Stomach (tissue), 9 donors: ENCODE results near the gene DPP10. TPM values are rescaled to one million over a fixed set of nuclear protein-coding genes. Genes with fewer than 3 reads are reported as not detected.

Experiments used
- DNase-seq, 2 donors: peaks; one replicate each; pipeline versions ENCODE4 v3.0.0 to v3.0.0-alpha.2; 2013 to 2019
- H3K27ac ChIP-seq, 5 donors: fragments of 200-600 bp in 4 of 5; sonication (generic) in 4 of 5; one replicate each; pipeline ENCODE4 v1.5.1; 2013 to 2019; ENCODE audit warnings: mild to moderate bottlenecking in 1 of 5, moderate library complexity in 1 of 5
- H3K27me3 ChIP-seq, 3 donors: fragments of 200-600 bp; sonication (generic); one replicate each; pipeline ENCODE4 v1.5.1; 2017 to 2019; ENCODE audit warnings: mixed run types in 1 of 3
- H3K36me3 ChIP-seq, 4 donors: fragments of 200-600 bp; sonication (generic); 1 replicate in 3 of 4; 2 replicates in 1 of 4; pipeline ENCODE4 v1.5.1; 2016 to 2019
- H3K4me1 ChIP-seq, 4 donors: fragments of 200-600 bp; sonication (generic); one replicate each; pipeline ENCODE4 v1.5.1; 2016 to 2019
- H3K4me3 ChIP-seq, 4 donors: fragments of 200-600 bp; sonication (generic) in 3 of 4; one replicate each; pipeline ENCODE4 v1.5.1; 2016 to 2019; ENCODE audit warnings: mild to moderate bottlenecking in 1 of 4
- H3K9me3 ChIP-seq, 4 donors: fragments of 200-600 bp; sonication (generic); one replicate each; pipeline ENCODE4 v1.5.1; 2016 to 2019
- CTCF ChIP-seq, 7 experiments: fragments of 450-650 bp in 4 of 7; fragments of 200-600 bp in 3 of 7; sonication (generic) in 3 of 7; IDR thresholded peaks; one replicate each; pipeline ENCODE4 v1.5.1; 2016 to 2019; ENCODE audit warnings: antibody characterized with exemption in 7 of 7, control low read depth in 2 of 7, mild to moderate bottlenecking in 1 of 7
- EP300 ChIP-seq: sonication (generic); formaldehyde crosslinking; IDR thresholded peaks from one replicate; pipeline ENCODE4 v1.6.1; 2017; ENCODE audit warnings: antibody characterized with exemption
- POLR2A ChIP-seq, 4 donors: fragments of 450-650 bp; IDR thresholded peaks; one replicate each; pipeline ENCODE4 v1.6.1; 2016; ENCODE audit warnings: antibody characterized with exemption in 4 of 4, control low read depth in 2 of 4, mild to moderate bottlenecking in 1 of 4, moderate library complexity in 1 of 4
- POLR2AphosphoS5 ChIP-seq, 3 donors: sonication (generic); formaldehyde crosslinking; IDR thresholded peaks; one replicate each; pipeline ENCODE4 v1.6.1; 2016; ENCODE audit warnings: antibody characterized with exemption in 3 of 3
- WGBS, 5 donors: extraction: QIAGEN DNeasy Blood & Tissue Kit in 3 of 5; methylation state at CpG; one replicate each; pipeline versions ENCODE4 v1.1.5 to v1.1.7; 2013 to 2018; 5-methylcytosine and 5-hydroxymethylcytosine counted together
- intact Hi-C: fragments of 100-400 bp; cut with DNase I; formaldehyde crosslinking; loops from one replicate; pipeline ENCODE4 v1.15.1; 2023; ENCODE audit warnings: low total_unique reads
- polyA plus RNA-seq, 3 donors: library from polyadenylated mRNA; stranded (reverse); fragments of 200-250 nt; gene quantifications; one replicate each; pipeline ENCODE4 v1.2.3, GENCODE V29; 2013
- total RNA-seq, 5 donors: library from RNA; depleted of rRNA; stranded (reverse); fragments of >200 nt; gene quantifications; one replicate each; pipeline versions ENCODE4 v1.1.0 to v1.2.3, GENCODE V29; 2014 to 2016
- donor health status: healthy with polysubstance abuse.
- donor health status: Bipolar disorder and iron deficiency.
- donor health status: healthy.

DPP10 gene
- total and polyA plus RNA-seq, 8 donors: 0.18 to 15.6 (median 2.0) TPM; not detected in 1

- Histone ChIP-seq H3K9me3 (peaks cover 0 to 4% (median 0%) of the 10 kb centered on the region in 4 donors), H3K27me3 (no peaks in the 10 kb centered on the region), H3K4me1 (no peaks in the 10 kb centered on the region), H3K4me3 (no peak overlapping the region), H3K27ac (no peak overlapping the region), H3K36me3 (no peaks in the 10 kb centered on the region)
- WGBS, 5 donors: 51 to 61% (median 55%) methylated on average over 3 of the region's 3 CpGs
- TF ChIP-seq POLR2AphosphoS5 (IDR thresholded peaks at IDR 0.05): no peak
- TF ChIP-seq CTCF (IDR thresholded peaks at IDR 0.05): no peak
- no peak for TF ChIP-seq POLR2A (IDR thresholded peaks at IDR 0.05)
- TF ChIP-seq EP300: no peak
- no peak for DNase-seq
- intact Hi-C loops: no loop called here
Measured at GRCh38 chr2:114421781-114422180, 20.7 kb upstream of the DPP10 start.

GRCh38 chr2:114424699-114425098 lies 17.7 kb upstream of the DPP10 start:
- H3K4me1 ChIP-seq: no peaks in the 10 kb centered on the region
- WGBS, 5 donors: 75 to 90% (median 86%) methylated on average over 2 of the region's 2 CpGs
- H3K27ac ChIP-seq: no peak overlapping the region
- no peaks in the 10 kb centered on the region for H3K36me3 ChIP-seq
- no peak overlapping the region for H3K4me3 ChIP-seq
- no peaks in the 10 kb centered on the region for H3K27me3 ChIP-seq
- no peak for DNase-seq
- intact Hi-C loops: no loop called here
- TF ChIP-seq CTCF (IDR thresholded peaks at IDR 0.05): no peak
- no peak for TF ChIP-seq POLR2A (IDR thresholded peaks at IDR 0.05)
- no peak for TF ChIP-seq EP300
- TF ChIP-seq POLR2AphosphoS5 (IDR thresholded peaks at IDR 0.05): no peak
- no peaks in the 10 kb centered on the region for H3K9me3 ChIP-seq

GRCh38 chr2:114426756-114427155 lies 15.7 kb upstream of the DPP10 start:
- Histone ChIP-seq H3K9me3 (no peaks in the 10 kb centered on the region), H3K4me3 (no peak overlapping the region), H3K27ac (no peak overlapping the region), H3K27me3 (no peaks in the 10 kb centered on the region), H3K36me3 (no peaks in the 10 kb centered on the region), H3K4me1 (no peaks in the 10 kb centered on the region)
- intact Hi-C loops: no loop called here
- DNase-seq: no peak
- 80 to 90% (median 86%) methylated on average over 3 of the region's 3 CpGs for WGBS, 5 donors
- TF ChIP-seq POLR2A (IDR thresholded peaks at IDR 0.05) (no peak), POLR2AphosphoS5 (IDR thresholded peaks at IDR 0.05) (no peak), EP300 (no peak), CTCF (IDR thresholded peaks at IDR 0.05) (no peak)

GRCh38 chr2:114436329-114436728 lies 6.1 kb upstream of the DPP10 start:
- H3K36me3 ChIP-seq: no peaks in the 10 kb centered on the region
- 78 to 100% (median 88%) methylated on average over 1 of the region's 1 CpG for whole genome bisulfite sequencing, 5 donors
- H3K9me3 ChIP-seq: no peaks in the 10 kb centered on the region
- intact Hi-C loops: no loop called here
- no peaks in the 10 kb centered on the region for H3K27me3 ChIP-seq
- no peak for DNase-seq
- no peaks in the 10 kb centered on the region for H3K4me1 ChIP-seq
- TF ChIP-seq POLR2A (IDR thresholded peaks at IDR 0.05) (no peak), CTCF (IDR thresholded peaks at IDR 0.05) (no peak), POLR2AphosphoS5 (IDR thresholded peaks at IDR 0.05) (no peak), EP300 (no peak)
- H3K4me3 ChIP-seq: no peak overlapping the region
- no peak overlapping the region for H3K27ac ChIP-seq
